ENCODE results near the gene MACROD2.

The MACROD2 gene

GRCh38 chr20:14830899-14831298 lies 835.6 kb downstream of the MACROD2 start:
- H3K27ac ChIP-seq: no peak overlapping the region
- no peak overlapping the region for H3K4me3 ChIP-seq (ENCODE audit: low read depth in 1 of 2, low read length in 1 of 2)

GRCh38 chr20:14832630-14833029 lies 837.3 kb downstream of the MACROD2 start:
- H3K9me3 ChIP-seq: no peaks in the 10 kb centered on the region
- H3K27ac ChIP-seq: no peak overlapping the region
- H3K4me3 ChIP-seq (ENCODE audit: low read depth in 1 of 2, low read length in 1 of 2): no peak overlapping the region
- no peak for TF ChIP-seq CTCF (IDR thresholded peaks at IDR 0.05)
- H3K27me3 ChIP-seq: no peaks in the 10 kb centered on the region
- no peaks in the 10 kb centered on the region for H3K4me1 ChIP-seq (ENCODE audit: control insufficient read depth in 1 of 2, insufficient read depth in 1 of 2, low read depth in 1 of 2, low read length in 1 of 2)
- H3K36me3 ChIP-seq: no peaks in the 10 kb centered on the region

More at GRCh38 chr20:14830899-14831298, 835.6 kb downstream of the MACROD2 start:
- Histone ChIP-seq H3K36me3 (no peaks in the 10 kb centered on the region), H3K27me3 (no peaks in the 10 kb centered on the region), H3K9me3 (no peaks in the 10 kb centered on the region), H3K4me1 (ENCODE audit: control insufficient read depth in 1 of 2, insufficient read depth in 1 of 2, low read depth in 1 of 2, low read length in 1 of 2) (no peaks in the 10 kb centered on the region)
- TF ChIP-seq CTCF (IDR thresholded peaks at IDR 0.05): no peak

DNA sequence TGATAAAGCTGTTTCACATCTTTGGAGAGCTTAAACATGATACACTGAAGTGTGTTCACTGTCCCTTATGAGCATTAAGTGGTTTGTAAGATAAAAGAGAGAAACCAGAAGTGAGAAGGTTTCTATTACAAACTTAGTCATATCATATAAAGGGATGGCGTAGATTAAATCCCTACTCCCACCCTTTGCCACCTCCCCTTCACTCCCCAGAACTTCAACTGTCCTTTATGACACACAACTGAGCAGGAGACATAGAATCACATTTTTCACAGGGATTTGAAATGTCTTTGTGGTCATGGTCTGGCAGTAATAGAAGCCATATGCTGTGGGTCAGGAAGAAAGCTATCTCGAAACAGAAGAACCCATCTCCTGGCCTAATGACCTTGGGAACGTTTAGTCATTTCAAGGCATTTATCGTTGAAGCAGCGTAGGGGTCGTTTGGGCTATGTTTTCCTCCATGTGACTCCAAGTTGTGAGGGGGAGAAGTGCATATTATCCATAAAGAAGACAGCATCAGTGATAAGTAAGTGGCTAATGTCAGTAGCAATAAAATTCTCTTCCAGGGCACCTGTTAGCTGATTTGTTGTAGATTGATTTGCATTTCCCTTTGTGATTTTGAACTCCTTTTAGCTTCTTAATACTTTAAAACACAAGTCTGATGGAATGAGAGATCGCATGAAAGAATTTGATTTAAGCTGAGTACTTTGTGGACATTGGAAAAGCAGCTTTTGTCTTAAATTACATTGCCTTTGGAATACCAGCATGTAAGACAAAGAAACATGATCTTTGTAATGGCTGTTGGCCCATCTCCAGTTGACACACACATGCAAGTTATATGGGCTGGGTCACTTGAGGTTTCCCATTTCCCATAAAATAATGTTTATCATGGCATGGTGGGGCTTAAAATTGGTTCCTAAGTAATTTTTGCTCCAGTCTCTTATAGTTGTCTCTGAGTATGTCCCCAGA lies 843.6 kb downstream of the MACROD2 start:
- H3K9me3 ChIP-seq: no peaks in the 10 kb centered on the region
- H3K4me3 ChIP-seq (ENCODE audit: low read depth in 1 of 2, low read length in 1 of 2): no peak overlapping the region
- H3K27me3 ChIP-seq: no peaks in the 10 kb centered on the region
- no peaks in the 10 kb centered on the region for H3K36me3 ChIP-seq
- no peak overlapping the region for H3K27ac ChIP-seq
- TF ChIP-seq CTCF (IDR thresholded peaks at IDR 0.05): no peak
- no peaks in the 10 kb centered on the region for H3K4me1 ChIP-seq (ENCODE audit: control insufficient read depth in 1 of 2, insufficient read depth in 1 of 2, low read depth in 1 of 2, low read length in 1 of 2)

DNA sequence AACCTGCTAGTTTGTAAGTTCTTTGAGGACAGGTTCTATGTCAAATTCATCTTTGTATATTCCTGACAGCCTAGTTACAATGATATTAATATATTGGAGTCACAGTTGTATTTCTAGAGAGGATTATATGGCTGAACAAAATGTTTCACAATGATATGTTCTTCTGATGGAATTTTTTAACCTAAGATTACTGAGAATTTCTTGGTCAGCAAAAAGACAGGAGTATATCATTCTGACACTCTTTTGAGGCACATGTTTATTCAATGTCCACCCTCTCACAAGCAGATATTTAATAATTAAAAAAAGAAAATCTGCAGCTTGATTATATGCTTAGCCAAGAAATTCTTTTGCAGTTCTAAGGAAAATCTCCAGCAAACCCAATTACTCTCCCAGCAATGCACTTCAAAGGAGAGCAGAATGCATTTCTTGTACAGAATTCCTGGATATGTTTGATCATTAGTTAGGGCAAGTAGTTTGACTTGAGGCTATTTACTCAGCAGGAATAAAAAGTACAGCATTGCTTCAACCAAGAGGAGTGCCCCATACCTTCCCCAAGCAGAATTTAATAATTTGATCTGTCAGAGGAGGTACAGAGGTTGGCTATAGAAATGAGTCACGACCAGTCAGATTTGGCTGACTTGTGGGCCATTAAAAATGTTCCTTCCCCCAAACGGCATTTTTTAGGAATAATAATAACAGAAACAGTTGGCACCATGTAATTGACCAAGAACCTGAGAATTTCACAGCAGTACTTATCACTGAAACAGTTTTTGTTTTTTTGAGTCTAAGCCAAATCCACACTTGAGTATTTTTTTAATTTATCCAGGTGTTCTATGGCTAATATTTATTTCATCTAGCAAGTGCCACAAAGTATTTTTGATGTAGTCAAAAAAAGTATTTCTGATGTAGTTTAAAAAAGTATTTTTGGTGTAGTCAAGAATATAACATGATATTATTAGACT lies 850.2 kb downstream of the MACROD2 start:
- no peak overlapping the region for H3K4me3 ChIP-seq (ENCODE audit: low read depth in 1 of 2, low read length in 1 of 2)

More for the DNA sequence above, 850.2 kb downstream of the MACROD2 start:
- Histone ChIP-seq H3K27me3 (no peaks in the 10 kb centered on the region), H3K9me3 (no peaks in the 10 kb centered on the region), H3K27ac (no peak overlapping the region), H3K36me3 (no peaks in the 10 kb centered on the region), H3K4me1 (ENCODE audit: control insufficient read depth in 1 of 2, insufficient read depth in 1 of 2, low read depth in 1 of 2, low read length in 1 of 2) (no peaks in the 10 kb centered on the region)
- no peak for TF ChIP-seq CTCF (IDR thresholded peaks at IDR 0.05)
